Measurements from ENCODE around the gene ANGPTL8.

ANGPTL8 gene

DNA sequence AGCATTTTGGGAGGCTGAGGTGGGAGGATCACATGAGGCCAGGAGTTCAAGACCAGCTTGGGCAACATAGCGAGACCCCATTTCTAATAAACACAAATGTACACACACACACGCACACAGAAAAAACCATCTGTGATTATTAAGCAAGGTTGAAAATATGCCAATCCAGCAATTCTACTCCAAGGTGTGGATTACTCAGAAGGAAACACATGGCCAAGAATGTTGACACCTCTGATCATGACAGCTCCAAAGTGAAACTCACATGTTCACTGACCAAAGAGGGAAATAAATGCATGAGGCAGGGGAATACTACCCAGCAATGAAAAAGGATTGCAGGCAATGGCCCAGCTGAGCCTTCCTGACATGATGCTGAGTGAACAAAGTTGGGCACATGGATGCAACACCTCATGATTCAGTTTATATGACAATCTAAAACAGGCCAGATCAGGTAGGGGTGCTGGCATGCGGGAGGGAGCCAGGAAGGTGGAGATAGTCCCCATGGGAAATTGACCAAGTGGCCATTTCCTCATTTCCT, 18.5 kb downstream of the ANGPTL8 start:
- no peak for TF ChIP-seq TCF12 (IDR thresholded peaks at IDR 0.05; ENCODE audit: low read depth)
- TF ChIP-seq ZBTB7A (IDR thresholded peaks at IDR 0.05; ENCODE audit: low read depth): no peak
- TF ChIP-seq CREB1 (IDR thresholded peaks at IDR 0.05; ENCODE audit: low read depth): no peak
- TF ChIP-seq RAD21 (IDR thresholded peaks at IDR 0.05; ENCODE audit: low read depth): no peak
- TF ChIP-seq, protein P1, sequence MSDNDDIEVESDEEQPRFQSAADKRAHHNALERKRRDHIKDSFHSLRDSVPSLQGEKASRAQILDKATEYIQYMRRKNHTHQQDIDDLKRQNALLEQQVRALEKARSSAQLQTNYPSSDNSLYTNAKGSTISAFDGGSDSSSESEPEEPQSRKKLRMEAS (IDR thresholded peaks at IDR 0.05): no peak
- no peak for TF ChIP-seq FOXM1 (IDR thresholded peaks at IDR 0.05; ENCODE audit: borderline replicate concordance, low read depth)
- no peak for TF ChIP-seq NFIC (IDR thresholded peaks at IDR 0.05)
- TF ChIP-seq, protein P2, sequence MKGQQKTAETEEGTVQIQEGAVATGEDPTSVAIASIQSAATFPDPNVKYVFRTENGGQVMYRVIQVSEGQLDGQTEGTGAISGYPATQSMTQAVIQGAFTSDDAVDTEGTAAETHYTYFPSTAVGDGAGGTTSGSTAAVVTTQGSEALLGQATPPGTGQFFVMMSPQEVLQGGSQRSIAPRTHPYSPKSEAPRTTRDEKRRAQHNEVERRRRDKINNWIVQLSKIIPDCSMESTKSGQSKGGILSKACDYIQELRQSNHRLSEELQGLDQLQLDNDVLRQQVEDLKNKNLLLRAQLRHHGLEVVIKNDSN (IDR thresholded peaks at IDR 0.05): no peak
- TF ChIP-seq, protein P3, sequence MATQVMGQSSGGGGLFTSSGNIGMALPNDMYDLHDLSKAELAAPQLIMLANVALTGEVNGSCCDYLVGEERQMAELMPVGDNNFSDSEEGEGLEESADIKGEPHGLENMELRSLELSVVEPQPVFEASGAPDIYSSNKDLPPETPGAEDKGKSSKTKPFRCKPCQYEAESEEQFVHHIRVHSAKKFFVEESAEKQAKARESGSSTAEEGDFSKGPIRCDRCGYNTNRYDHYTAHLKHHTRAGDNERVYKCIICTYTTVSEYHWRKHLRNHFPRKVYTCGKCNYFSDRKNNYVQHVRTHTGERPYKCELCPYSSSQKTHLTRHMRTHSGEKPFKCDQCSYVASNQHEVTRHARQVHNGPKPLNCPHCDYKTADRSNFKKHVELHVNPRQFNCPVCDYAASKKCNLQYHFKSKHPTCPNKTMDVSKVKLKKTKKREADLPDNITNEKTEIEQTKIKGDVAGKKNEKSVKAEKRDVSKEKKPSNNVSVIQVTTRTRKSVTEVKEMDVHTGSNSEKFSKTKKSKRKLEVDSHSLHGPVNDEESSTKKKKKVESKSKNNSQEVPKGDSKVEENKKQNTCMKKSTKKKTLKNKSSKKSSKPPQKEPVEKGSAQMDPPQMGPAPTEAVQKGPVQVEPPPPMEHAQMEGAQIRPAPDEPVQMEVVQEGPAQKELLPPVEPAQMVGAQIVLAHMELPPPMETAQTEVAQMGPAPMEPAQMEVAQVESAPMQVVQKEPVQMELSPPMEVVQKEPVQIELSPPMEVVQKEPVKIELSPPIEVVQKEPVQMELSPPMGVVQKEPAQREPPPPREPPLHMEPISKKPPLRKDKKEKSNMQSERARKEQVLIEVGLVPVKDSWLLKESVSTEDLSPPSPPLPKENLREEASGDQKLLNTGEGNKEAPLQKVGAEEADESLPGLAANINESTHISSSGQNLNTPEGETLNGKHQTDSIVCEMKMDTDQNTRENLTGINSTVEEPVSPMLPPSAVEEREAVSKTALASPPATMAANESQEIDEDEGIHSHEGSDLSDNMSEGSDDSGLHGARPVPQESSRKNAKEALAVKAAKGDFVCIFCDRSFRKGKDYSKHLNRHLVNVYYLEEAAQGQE (IDR thresholded peaks at IDR 0.05; ENCODE audit: low read depth): no peak
- no peak for TF ChIP-seq EGR1 (IDR thresholded peaks at IDR 0.05)
- no peak for TF ChIP-seq TAF1 (IDR thresholded peaks at IDR 0.05; ENCODE audit: low read depth)
- TF ChIP-seq CEBPB (IDR thresholded peaks at IDR 0.05): no peak
- no peak for TF ChIP-seq YY1 (IDR thresholded peaks at IDR 0.05; ENCODE audit: low read depth)
- TF ChIP-seq EP300 (IDR thresholded peaks at IDR 0.05; ENCODE audit: borderline replicate concordance): no peak
- TF ChIP-seq TEAD4 (IDR thresholded peaks at IDR 0.05): no peak

DNA sequence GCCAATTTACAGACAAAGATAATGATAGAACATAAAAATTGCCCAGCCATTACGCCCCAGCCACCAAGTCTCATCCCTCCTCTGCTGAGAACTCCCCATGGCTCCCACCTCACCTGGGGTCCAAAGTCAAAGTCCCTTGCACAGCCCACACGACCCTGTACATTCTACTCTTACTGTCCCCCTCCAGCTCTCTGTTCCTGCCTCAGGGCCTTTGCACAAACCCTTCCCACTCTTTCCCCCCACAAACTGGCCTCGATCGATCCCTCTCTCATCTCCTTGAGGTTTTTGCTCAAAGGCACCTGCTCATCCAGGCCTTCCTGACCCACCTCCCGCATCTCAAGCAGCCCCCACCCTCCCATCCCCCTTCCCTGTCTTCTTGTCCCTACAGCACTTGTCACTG, 21.6 kb downstream of the ANGPTL8 start:
- TF ChIP-seq TAF1 (IDR thresholded peaks at IDR 0.05; ENCODE audit: low read depth) (no peak), CEBPB (IDR thresholded peaks at IDR 0.05) (no peak), TEAD4 (IDR thresholded peaks at IDR 0.05) (no peak), RAD21 (IDR thresholded peaks at IDR 0.05; ENCODE audit: low read depth) (no peak), CREB1 (IDR thresholded peaks at IDR 0.05; ENCODE audit: low read depth) (no peak), EP300 (IDR thresholded peaks at IDR 0.05; ENCODE audit: borderline replicate concordance) (no peak), EGR1 (IDR thresholded peaks at IDR 0.05) (no peak), NFIC (IDR thresholded peaks at IDR 0.05) (no peak), ZBTB7A (IDR thresholded peaks at IDR 0.05; ENCODE audit: low read depth) (no peak), FOXM1 (IDR thresholded peaks at IDR 0.05; ENCODE audit: borderline replicate concordance, low read depth) (no peak), YY1 (IDR thresholded peaks at IDR 0.05; ENCODE audit: low read depth) (no peak), TCF12 (IDR thresholded peaks at IDR 0.05; ENCODE audit: low read depth) (no peak)
- TF ChIP-seq, protein P3 (IDR thresholded peaks at IDR 0.05; ENCODE audit: low read depth): no peak
- TF ChIP-seq, protein P1 (IDR thresholded peaks at IDR 0.05): no peak
- TF ChIP-seq, protein P2 (IDR thresholded peaks at IDR 0.05): no peak

DNA sequence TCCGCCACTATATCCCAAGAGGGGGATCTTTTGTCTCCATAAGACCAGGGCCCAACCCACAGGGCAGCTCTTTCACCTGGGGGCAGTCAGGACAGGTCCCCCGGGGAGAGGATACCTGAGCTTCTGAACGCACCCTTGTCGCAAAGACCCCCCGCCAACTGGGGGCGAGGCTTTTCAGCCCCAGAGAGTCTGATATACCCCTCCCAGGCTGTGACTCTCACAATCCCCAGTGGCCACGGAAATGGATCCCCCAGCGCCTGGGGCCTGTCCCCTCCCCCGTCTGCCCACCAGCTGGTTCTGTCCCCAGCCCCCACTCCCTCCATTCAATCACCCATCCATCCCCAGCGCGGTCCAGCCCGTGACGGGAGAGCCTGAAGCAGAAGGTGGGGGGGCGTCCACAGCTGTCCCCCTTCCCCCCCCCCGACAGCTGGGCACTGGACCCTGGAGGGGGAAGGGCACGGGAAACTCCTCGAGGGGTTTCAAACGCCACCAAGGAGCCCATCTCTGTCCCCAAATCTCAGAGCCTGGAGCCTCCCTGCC, 22.1 kb downstream of the ANGPTL8 start:
- no peak for TF ChIP-seq RAD21 (IDR thresholded peaks at IDR 0.05; ENCODE audit: low read depth)
- TF ChIP-seq, protein P3 (IDR thresholded peaks at IDR 0.05; ENCODE audit: low read depth): no peak
- TF ChIP-seq, protein P1 (IDR thresholded peaks at IDR 0.05): no peak
- TF ChIP-seq TAF1 (IDR thresholded peaks at IDR 0.05; ENCODE audit: low read depth): no peak
- TF ChIP-seq TEAD4 (IDR thresholded peaks at IDR 0.05): no peak
- TF ChIP-seq CEBPB (IDR thresholded peaks at IDR 0.05): no peak
- TF ChIP-seq TCF12 (IDR thresholded peaks at IDR 0.05; ENCODE audit: low read depth): no peak
- TF ChIP-seq, protein P2 (IDR thresholded peaks at IDR 0.05): no peak
- no peak for TF ChIP-seq FOXM1 (IDR thresholded peaks at IDR 0.05; ENCODE audit: borderline replicate concordance, low read depth)
